Measurements from ENCODE around the gene UBE2E2.
"Not testable (repeated sequence)": the region's sequence is repeated elsewhere in the genome, so short reads cannot be mapped to it uniquely, and the experiment has no call there.

Gene UBE2E2

DNA sequence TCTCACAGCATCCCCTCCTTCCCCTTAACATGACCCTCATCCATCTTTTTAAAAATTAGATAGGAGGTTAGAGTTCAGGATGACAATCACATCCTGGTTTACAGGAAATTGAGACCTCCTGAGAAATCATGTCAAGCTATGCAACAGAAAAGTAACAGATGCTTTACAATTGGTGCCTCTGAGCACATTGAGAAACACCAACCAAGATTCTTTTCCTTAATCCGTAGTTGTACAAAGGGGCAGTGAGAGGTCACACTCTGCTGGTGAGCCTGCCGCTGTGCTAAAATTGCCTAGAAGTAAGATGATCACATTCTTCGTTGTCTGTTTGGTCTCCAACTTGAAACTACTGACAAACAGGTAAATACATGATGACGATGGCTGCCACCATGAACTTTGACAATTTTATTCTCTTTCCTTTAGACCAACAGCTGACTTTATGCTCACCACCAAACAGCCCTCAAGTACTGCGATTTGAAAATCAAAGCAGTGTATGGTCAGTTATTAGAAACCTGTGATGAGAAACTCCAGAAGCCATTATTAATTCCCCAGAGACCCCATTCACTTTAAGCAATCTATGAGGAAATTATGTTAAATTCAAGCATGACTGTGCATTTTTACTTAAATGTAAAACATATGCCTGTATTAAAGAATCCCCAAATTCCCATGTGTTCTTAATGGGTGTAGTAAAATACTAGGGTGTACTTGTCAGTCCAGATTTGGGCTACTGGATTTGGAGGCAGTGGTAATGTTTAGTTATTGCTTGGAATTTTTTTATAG is 392.0 kb downstream of the UBE2E2 start:
- in situ Hi-C loops (cut with HindIII; ENCODE audit: low sequenced_read_pairs): loop anchor here (5.0 kb wide), 2 partner anchors 42 to 48 kb away; no protein-coding TSS in a partner anchor

DNA sequence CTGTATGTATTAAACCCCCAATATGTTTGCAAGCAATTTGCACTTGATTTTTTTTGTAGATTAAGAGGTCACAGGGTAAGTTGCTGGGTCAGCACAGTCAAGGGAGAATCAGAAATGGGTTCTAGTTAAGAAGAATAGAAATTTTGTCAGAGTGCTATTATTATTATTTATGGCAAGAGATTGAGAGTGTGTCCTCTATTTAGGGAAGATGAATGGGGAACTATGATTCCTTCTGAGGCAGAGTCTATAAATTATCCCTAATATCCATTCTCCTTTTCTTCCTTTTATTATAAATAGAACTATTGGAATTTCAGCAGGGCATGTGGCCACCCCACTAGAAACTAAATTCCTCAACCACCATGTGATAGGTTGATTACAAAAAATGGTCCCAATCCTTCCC is 392.7 kb downstream of the UBE2E2 start:
- in situ Hi-C loops (cut with HindIII; ENCODE audit: low sequenced_read_pairs): no loop called here

DNA sequence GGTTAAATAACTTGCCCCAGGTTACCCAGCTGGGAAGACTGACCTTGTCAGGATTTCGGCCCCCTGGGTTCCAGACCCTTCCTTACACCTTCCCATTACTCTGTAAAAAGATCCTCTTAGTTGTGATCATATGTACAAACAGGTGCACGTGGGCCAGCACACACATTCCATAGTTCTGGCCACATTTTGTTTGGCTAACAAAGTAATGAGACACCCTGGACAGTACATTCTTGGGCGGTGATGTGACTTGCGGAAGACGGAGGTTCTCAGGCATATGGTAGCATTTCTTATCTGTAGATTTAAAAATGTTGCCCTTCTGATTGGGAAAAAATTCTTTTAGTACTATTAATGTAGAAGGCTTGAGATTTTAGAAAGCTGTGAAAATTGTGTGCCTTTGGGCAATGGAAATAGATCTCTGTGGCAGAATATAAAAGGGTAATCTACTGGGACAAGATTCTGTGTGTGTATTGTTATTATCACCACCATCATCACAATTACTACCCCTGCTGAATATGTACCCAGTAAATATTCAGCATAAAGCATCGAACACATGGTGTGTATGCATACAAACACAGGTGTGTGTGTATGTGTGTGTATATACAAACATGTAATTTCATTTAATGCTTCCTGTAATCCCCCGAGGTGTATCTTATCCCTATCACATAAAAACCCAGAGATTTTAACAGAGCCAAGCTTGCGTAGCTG is 397.2 kb downstream of the UBE2E2 start:
- in situ Hi-C loops (cut with HindIII; ENCODE audit: low sequenced_read_pairs): no loop called here

DNA sequence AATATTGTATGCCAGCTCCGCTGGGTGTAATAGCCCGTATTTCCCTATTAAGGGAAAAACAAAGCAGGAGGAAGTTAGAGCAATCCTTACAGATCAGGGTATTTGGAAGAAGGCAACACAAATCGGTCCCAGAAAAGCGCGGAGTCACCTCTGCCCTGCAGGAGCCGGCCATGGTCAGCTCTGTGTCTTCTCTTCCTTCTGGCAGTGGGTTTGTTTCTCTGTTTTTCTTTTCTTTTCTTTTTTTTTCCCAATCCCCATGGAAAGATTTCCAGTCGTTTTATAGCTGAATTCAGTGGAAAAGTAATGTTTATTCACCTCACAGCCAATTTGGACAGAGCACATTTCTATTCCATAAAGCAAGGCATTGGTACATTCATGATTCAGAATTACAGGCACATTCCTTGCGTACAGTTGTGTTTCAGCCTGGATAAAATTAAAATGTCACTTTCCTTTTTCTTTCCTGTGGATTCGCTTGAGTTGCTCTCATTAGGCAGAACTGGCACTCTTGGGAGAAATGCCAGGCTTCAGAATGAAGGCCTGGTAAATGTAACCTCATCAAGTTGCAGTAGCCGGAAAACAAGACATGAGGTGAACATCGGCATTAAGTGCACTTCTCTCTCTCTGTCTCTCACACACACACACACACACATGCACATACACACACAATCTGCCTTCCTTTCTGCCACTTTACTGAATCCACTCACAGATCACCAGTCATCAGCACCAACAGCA is 398.1 kb downstream of the UBE2E2 start:
- in situ Hi-C loops (cut with HindIII; ENCODE audit: low sequenced_read_pairs): no loop called here

DNA sequence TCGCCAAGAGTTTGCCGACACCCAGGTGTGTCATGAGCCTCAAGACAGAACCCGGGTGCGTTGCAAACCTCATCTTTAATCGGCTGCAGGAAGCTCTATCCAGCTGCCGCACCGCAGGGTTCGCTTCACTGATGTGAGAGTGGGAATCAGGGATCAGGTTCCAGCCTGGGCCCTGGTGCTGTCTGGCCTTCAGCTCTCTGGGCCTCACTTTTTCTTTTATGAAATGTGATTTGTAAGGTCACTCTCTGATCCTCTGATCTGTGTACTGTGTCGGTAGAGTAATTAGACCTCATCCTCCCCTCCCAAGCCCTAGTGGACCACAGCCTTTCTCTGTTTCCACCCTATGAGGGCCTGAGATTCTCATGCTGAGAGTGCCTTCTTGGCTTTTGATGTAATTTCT is 399.8 kb downstream of the UBE2E2 start:
- in situ Hi-C loops (cut with HindIII; ENCODE audit: low sequenced_read_pairs): no loop called here

DNA sequence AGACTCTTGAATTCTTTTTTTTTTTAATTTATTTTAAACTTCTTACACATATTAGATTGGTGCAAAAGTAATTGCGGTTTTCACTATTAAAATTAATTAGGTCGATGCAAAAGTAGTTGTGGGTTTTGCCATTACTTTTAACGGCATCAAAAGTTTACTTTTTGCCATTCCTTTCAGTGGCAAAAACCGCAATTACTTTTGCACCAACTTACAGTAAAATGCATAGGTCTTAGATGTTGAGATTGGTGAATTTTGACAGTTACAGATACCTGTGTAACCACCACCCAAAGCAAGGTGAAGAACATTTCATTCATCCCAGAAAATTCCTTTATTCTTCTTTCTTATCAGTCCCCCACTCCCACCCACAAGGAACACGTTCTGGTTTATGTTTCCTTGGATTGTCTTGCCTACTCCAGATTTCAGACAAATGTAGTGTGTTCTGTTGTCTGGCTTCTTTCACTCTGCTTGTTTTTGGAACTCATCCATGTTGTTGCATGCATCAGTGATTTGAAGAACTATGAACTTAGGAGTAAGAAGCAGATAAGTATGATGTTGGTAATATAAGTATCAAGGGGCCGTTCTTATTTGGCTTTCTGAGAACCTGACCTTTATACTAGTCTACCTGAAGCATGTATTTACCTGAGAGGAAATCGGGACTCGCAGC is 404.2 kb downstream of the UBE2E2 start:
- in situ Hi-C loops (cut with HindIII; ENCODE audit: low sequenced_read_pairs): no loop called here

DNA sequence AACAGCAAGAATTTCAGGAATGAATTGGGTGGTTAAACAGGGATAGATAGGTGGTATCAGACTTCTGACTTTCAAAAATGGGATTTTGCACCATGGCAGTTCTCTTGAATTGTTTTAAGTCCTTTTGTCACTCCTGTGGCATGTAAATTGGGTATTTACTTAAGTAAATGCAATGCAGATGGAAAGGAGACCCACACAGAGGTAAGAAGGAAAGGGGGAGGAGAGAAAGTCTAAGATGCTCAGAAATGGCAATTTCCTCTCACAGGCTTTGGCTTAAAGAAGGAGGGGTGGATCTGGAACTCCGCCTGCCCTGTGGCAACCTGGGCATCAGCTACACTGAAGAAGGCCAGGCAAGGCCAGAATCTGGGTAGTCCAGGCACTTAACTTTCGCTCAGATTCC is 405.5 kb downstream of the UBE2E2 start:
- in situ Hi-C loops (cut with HindIII; ENCODE audit: low sequenced_read_pairs): no loop called here

DNA sequence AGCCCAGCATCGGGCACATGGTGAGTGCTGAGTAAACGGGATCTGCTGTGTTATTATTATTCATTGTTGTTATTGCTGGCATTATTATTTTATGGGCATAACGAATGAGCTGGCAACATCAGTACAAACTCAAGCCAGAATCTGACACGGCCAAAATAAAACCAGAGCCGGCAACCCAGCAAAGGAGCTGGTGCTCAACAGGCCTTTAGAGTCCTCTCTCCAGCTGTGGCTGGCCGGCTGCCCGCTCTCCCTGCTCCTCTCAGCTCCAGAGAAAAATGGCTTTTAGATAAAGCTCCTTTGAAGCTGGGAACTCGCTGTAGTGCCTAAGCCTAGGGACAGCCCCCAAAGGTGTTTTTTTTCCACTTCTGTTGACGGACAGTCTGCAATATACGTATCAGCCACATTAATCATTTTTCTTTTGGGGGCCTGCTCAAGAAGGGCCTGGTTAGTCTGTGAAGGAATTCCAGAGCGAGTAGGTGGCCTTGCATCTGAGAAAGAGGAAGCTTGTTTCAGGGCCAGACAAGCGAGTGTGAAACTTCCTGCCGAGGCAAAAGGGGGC is 408.7 kb downstream of the UBE2E2 start:
- in situ Hi-C loops (cut with HindIII; ENCODE audit: low sequenced_read_pairs): loop anchor here (5.0 kb wide), 1 partner anchor 35 kb away; no protein-coding TSS in a partner anchor

DNA sequence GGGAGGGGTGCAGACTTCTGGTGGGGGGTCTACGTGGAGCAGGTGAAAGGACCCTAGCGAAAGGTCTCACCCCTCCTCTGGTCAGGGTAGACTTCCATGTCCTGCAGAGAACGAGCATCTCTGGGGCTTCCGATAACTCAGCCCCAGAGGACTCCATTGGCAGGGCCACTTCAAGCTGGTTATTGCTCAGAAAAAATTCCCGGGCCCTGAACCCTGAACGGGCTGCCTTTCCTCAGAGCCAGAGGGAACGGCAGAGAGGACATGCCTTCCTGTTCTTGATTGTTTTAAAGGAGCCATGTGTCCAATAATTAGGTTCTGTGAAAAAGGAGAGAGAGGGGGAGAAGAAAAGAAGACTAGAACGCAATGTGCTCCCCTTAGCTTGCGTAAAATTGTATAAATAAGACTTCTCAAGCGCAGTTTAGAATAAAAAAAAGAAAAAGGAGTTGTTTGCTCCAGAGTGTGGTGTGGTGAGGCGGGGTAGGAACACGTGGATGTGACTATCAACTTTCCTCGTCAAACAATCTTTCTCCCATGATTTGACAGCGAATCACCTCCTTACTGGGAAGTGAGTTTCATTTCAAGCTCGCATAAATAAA is 409.3 kb downstream of the UBE2E2 start:
- in situ Hi-C loops (cut with HindIII; ENCODE audit: low sequenced_read_pairs): loop anchor here (5.0 kb wide), 1 partner anchor 35 kb away; no protein-coding TSS in a partner anchor

DNA sequence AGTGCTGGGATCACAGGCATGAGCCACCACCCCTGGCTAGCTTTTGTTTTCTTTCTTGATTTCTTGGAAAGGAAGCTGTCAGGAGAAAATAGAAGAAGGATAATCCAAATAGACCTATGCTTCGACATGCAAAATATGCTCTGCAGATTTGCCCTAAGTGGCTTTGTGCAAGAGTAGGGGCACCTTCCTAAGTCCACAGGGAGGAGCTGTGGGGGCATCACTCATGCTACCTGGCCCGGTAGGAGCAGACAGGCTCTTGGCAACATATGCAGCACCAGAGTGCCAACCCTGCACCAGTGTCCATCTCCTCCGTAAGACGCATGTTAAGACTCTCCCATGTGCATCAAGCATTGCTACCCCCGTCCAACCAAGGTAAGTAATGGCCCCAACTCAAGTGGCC is 411.9 kb downstream of the UBE2E2 start:
- in situ Hi-C loops (cut with HindIII; ENCODE audit: low sequenced_read_pairs): no loop called here

DNA sequence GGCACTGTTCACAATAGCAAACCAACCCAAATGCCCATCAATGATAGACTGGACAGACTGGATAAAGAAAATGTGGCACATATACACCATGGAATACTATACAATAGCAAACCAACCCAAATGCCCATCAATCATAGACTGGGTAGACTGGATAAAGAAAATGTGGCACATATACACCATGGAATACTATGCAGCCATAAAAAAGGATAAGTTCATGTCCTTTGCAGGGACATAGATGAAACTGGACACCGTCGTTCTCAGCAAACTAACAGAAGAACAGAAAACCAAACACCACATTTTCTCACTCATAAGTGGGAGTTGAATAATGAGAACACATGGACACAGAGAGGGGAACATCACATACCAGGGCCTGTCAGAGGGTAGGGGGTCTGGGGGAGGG is 415.3 kb downstream of the UBE2E2 start:
- in situ Hi-C loops (cut with HindIII; ENCODE audit: low sequenced_read_pairs): not testable (repeated sequence)

DNA sequence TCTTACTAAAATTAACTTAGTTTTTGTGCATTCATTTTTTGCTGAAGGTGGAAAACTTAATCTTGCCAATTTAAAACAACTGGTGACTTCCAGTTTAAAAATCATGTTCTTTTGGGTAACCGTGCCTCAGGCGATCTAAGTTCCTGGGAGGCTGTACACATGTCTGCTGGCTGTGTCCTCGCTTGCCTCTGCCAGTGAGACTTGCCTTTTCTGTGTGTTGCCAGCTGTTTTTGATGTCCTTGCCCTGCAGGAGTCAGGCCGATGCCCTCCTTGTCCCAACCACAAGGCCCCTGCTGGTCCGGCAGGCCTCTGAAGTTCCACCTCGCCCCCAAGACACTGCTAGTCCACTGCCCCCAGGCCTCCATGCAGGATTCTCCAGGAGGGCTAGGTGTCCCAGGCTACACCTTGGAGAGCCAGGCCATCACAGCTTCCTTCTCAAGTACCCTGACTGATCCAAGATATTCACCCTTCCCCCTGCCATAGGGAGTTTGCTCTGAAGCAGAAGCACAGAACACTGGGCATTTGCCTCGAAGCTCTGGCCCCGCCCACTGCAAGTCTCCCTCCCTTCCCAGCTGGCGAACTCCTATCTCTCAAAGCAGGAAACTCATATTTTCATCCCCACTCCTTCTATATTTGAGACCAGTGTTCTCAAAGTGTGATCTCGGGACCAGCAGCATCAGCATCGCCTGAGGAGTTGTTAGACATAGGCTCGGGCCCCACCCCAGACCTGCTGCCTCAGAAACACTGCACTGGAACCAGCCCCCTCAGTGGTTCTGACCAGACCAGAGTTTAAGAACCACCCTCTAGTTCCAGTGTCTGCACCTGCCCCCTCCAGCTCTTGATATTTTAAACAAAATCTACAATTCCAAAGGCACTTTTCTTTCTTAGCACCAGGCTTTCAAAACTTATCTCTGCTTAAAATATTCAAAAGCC is 416.8 kb downstream of the UBE2E2 start:
- in situ Hi-C loops (cut with HindIII; ENCODE audit: low sequenced_read_pairs): no loop called here

DNA sequence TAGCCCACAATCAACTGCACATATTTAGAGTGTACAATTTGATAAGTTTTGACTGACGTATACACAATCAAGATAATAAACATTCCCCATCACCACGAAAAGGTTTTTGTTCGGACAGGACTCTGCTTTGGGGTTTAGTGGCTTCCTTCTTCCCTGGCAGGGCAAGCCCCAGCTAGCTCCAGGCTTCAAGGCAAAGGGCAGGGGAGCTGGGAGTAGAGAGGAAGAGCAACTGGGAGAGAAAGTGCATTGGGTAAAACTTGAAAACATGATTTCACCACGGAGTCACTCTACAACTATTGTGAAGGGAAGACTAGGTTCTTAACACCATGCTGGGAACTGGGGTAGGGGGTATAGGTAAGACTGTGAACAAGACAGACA is 417.5 kb downstream of the UBE2E2 start:
- in situ Hi-C loops (cut with HindIII; ENCODE audit: low sequenced_read_pairs): no loop called here

DNA sequence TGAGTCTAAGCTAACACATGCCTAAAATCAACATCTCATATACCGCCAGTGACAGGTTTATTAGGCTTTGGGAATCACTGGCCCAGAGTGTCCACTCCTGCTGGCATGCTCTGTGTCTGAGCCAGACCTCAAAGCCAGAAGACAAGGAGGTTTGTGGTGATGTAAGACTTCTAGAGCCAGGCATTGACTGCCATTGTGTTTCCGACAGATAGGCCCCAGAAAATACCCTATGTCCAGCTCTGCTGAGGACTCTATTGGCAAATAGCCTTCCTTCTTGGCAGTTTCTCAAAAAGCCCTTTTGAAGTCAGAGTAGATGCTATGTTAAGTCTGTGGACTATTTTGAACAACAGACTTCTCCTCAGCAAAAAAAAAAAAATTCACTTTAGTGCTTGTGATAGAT is 420.7 kb downstream of the UBE2E2 start:
- in situ Hi-C loops (cut with HindIII; ENCODE audit: low sequenced_read_pairs): no loop called here

DNA sequence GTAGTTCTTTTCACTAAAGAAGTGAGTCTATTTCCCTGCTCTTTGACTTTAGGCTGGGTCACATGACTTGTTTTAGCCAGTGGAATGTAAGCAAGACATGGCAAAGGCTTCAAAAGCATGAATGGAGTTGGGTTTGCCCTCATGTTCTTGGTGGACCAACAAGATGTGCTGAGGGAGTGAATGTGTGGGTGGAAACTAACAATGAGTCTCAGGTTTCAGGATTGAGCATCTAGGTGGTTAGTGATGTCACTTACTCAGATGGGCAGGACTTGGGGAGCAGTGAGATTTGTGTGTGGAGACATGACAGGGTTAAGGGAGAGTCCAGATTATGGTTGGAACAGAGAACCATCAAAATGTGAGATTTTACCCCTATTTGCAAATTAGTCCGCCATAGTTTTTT is 421.2 kb downstream of the UBE2E2 start:
- in situ Hi-C loops (cut with HindIII; ENCODE audit: low sequenced_read_pairs): no loop called here

DNA sequence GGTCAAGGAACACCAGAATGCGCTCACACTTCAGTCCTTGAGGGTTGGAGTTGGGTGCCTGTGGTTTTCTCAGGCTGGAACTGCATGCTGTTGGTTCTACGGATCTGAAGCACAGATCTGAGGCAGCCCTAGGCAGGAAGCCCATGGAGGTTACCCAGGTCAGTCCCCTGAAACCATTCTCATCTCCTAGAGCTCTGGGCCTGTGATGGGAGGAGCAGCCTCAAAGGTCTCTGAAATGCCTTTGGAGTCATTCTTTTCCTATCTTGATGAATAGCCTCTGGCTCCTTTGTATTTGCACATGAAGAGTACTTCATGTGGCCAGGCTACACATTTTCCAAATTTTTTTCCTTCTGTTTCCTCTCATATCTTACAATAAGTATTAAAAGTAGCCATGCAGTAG is 423.3 kb downstream of the UBE2E2 start:
- in situ Hi-C loops (cut with HindIII; ENCODE audit: low sequenced_read_pairs): no loop called here

DNA sequence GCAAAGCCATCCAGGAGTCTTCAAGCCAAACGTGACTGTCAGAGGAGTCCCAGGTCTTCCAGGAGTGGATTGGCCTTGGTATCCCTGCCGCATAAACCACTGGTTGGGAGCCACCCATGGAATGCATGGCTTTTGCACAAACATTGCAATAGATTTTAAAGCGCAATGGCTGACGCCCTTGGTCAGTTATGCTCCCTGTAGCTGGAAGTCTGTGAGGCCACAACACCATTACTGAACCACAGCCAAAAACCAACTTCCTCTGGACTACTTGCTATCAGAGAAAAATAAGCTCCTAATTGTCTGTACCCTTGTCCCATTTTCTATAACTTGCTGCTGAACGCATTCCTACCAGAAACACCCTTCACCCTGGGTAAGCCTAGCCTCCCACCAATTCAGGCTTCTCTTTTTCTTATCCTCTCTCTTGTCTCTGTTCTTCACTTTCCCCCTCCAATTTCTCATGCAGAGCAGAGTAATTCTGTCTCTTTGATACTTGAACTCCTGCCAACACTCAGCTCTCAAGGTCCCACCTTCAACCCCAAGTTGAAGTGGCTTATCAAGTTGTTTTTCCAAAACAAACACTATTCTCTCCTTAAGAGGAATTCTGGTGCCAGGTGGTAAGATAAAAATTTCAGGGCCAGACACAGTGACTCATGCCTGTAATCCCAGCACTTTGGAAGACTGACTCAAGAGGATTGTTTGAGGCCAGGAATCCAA is 426.2 kb downstream of the UBE2E2 start:
- in situ Hi-C loops (cut with HindIII; ENCODE audit: low sequenced_read_pairs): no loop called here

DNA sequence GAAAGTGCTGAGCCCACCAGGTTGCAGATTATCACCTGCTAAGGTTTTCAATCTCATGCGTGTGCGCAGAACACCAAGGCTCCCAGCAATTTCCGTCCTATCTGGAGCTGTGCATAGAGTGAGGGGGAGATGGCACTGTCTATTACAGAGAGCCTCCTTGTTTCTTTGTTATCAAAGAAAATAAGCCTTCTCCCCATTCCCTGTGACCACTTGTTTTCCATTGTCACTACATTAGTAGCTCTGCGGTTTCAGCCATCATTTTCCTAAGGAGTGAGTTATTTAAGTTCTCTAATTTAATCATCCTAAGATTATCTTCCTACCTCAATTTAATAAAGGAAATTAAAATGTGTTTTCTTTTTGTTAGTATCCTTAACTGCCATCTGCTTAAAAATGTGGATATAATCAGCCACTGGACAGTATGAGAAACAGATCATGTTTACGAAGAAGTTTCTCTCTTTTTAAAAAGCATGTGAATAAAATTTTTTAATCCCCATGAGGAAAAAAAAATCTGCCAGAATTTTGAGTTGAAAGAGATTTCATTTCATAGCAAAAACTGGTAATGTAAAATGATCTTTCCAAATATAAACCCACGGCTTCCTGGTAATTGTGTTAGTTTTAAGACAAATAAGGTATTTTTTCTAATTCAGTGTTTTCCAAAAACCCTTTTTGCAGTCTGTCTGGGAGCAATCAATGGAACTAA is 430.3 kb downstream of the UBE2E2 start:
- in situ Hi-C loops (cut with HindIII; ENCODE audit: low sequenced_read_pairs): no loop called here
